Activated T-helper 1 cell treated with anti-CD3 and anti-CD28 coated beads, Interleukin-12 subunit alpha, Interleukin-12 subunit beta, Interleukin-2, Interleukin-4 antibody, amounts not matched to agents 30 ng/mL and 10 ng/mL and 1 ng/mL, durations not matched to agents 14 hours and 24 hours and 36 hours (primary cell): ENCODE results near the gene PTGFR. TPM values are rescaled to one million over a fixed set of nuclear protein-coding genes. Genes with fewer than 3 reads are reported as not detected.

Experiments
- DNase-seq: peaks from one replicate; pipeline ENCODE4 v3.0.0; 2021; ENCODE audit warnings: low spot score
- H3K27ac Mint-ChIP-seq: one replicate; pipeline ENCODE4 v1.8.0; 2021; ENCODE audit warnings: mild to moderate bottlenecking, mixed read lengths
- H3K27me3 Mint-ChIP-seq: one replicate; pipeline ENCODE4 v1.8.0; 2022; ENCODE audit warnings: mild to moderate bottlenecking, moderate library complexity, mixed read lengths; ENCODE audit not compliant: insufficient read depth
- H3K36me3 Mint-ChIP-seq: one replicate; pipeline ENCODE4 v1.8.0; 2021; ENCODE audit warnings: low read depth, mixed read lengths
- H3K4me1 Mint-ChIP-seq: one replicate; pipeline ENCODE4 v1.8.0; 2021; ENCODE audit warnings: low read depth, mixed read lengths
- H3K4me3 Mint-ChIP-seq: one replicate; pipeline ENCODE4 v1.8.0; 2021; ENCODE audit warnings: mild to moderate bottlenecking, moderate library complexity, mixed read lengths
- H3K9me3 Mint-ChIP-seq: one replicate; pipeline ENCODE4 v1.8.0; 2021; ENCODE audit warnings: mixed read lengths
- intact Hi-C: fragments of 100-400 bp; cut with micrococcal nuclease; formaldehyde crosslinking; loops from one replicate; pipeline ENCODE4 v1.15.1; 2024
- total RNA-seq: library from RNA; stranded (reverse); gene quantifications from 2 replicates; pipeline ENCODE4 v1.2.3, GENCODE V29; 2022

PTGFR gene
- total RNA-seq, 1 donor from 2014 or later = not detected

DNA sequence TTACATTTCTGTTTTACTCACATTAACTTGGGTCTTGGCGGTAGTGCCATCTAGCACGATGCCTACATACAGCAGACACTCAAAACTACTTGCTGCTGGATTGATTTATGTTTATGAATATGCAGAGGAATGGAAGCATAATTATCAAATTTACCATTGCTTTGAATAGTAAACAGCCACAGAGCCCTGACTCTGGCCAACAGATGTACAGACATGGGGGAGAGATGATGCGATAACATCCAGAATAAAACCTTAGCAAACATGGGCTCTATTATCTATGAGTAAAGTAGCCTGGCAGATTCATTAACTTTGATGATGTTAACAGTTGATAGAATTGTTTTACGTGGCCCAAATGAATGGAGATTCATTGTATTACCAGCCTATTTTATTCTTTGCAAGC is 42.8 kb downstream of the PTGFR start:
- no peak overlapping the region for H3K4me3 Mint-ChIP-seq
- no peak for DNase-seq
- H3K27ac Mint-ChIP-seq = no peak overlapping the region
- H3K4me1 Mint-ChIP-seq = no peaks in the 10 kb centered on the region
- H3K9me3 Mint-ChIP-seq = no peaks in the 10 kb centered on the region
- intact Hi-C loops = no loop called here
- H3K27me3 Mint-ChIP-seq = no peaks in the 10 kb centered on the region
- no peaks in the 10 kb centered on the region for H3K36me3 Mint-ChIP-seq

DNA sequence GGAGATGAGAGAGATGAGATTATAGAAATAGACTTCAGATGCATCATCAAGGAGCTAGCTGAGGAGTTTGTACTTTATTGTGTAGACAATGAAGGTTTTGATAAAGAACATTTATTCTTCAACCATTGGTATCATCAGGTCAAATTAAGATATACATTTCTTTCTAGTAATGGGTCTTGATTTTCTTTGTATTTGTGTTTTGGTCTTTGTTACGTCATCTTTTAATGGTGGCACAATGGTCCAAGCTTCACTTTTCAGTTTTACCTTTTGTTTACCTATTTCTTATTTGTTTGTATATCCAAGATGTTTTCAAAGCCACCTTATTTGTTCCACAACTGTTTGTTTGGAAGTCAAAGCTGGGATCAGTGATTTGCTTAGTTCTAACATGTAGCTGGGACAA is 44.5 kb downstream of the PTGFR start:
- Mint-ChIP-seq H3K4me1 (no peaks in the 10 kb centered on the region), H3K27ac (no peak overlapping the region), H3K9me3 (no peaks in the 10 kb centered on the region), H3K4me3 (no peak overlapping the region), H3K27me3 (no peaks in the 10 kb centered on the region), H3K36me3 (no peaks in the 10 kb centered on the region)
- intact Hi-C loops = no loop called here
- DNase-seq = no peak

DNA sequence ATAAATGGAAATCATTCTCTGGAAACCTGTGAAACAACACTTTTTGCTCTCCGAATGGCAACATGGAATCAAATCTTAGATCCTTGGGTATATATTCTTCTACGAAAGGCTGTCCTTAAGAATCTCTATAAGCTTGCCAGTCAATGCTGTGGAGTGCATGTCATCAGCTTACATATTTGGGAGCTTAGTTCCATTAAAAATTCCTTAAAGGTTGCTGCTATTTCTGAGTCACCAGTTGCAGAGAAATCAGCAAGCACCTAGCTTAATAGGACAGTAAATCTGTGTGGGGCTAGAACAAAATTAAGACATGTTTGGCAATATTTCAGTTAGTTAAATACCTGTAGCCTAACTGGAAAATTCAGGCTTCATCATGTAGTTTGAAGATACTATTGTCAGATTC is 45.7 kb downstream of the PTGFR start:
- no peaks in the 10 kb centered on the region for H3K27me3 Mint-ChIP-seq
- H3K36me3 Mint-ChIP-seq = no peaks in the 10 kb centered on the region
- no peaks in the 10 kb centered on the region for H3K4me1 Mint-ChIP-seq
- intact Hi-C loops = no loop called here
- no peak for DNase-seq
- peaks cover 2% of the 10 kb centered on the region for H3K9me3 Mint-ChIP-seq
- no peak overlapping the region for H3K4me3 Mint-ChIP-seq
- no peak overlapping the region for H3K27ac Mint-ChIP-seq

DNA sequence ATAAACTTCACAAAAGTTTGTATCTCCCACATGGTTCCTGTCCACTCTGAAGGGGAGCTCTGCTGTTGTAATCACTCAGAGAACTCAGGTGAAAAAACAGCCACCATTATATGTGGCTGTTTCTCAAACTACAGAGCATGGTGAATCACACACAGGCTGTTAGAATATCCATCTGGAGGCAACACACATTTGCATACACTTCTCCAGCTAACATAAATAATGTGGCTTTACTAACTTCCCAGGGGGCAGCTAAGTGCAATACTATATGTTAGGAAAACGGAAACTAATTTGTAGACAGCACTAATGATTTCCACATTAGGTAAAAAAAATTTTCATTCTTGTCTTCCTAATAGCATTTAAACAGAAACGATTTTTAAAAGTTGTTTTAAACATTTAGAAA is 49.3 kb downstream of the PTGFR start:
- no peaks in the 10 kb centered on the region for H3K27me3 Mint-ChIP-seq
- no peak for DNase-seq
- no peak overlapping the region for H3K4me3 Mint-ChIP-seq
- H3K36me3 Mint-ChIP-seq = no peaks in the 10 kb centered on the region
- intact Hi-C loops = no loop called here
- peaks cover 4% of the 10 kb centered on the region for H3K9me3 Mint-ChIP-seq
- no peaks in the 10 kb centered on the region for H3K4me1 Mint-ChIP-seq
- no peak overlapping the region for H3K27ac Mint-ChIP-seq

DNA sequence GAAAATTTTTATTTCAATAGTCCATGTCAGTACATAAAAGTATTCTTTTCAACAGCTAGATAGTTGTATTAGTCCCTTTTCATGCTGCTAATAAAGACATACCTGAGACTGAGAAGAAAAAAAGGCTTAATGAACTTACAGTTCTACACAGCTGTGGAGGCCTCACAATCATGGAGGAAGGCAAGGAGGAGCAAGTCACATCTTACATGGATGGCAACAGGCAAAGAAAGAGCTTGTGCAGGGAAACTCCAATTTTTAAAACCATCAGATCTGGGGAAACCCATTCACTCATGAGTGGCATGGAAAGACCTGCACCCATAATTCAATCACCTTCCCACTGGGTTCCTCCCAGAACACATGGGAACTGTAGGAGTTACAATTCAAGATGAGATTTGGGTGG is 50.7 kb downstream of the PTGFR start:
- H3K27ac Mint-ChIP-seq = no peak overlapping the region
- intact Hi-C loops = no loop called here
- H3K4me3 Mint-ChIP-seq = no peak overlapping the region
- H3K4me1 Mint-ChIP-seq = no peaks in the 10 kb centered on the region
- peaks cover 4% of the 10 kb centered on the region for H3K9me3 Mint-ChIP-seq
- no peaks in the 10 kb centered on the region for H3K36me3 Mint-ChIP-seq
- DNase-seq = no peak
- H3K27me3 Mint-ChIP-seq = no peaks in the 10 kb centered on the region

DNA sequence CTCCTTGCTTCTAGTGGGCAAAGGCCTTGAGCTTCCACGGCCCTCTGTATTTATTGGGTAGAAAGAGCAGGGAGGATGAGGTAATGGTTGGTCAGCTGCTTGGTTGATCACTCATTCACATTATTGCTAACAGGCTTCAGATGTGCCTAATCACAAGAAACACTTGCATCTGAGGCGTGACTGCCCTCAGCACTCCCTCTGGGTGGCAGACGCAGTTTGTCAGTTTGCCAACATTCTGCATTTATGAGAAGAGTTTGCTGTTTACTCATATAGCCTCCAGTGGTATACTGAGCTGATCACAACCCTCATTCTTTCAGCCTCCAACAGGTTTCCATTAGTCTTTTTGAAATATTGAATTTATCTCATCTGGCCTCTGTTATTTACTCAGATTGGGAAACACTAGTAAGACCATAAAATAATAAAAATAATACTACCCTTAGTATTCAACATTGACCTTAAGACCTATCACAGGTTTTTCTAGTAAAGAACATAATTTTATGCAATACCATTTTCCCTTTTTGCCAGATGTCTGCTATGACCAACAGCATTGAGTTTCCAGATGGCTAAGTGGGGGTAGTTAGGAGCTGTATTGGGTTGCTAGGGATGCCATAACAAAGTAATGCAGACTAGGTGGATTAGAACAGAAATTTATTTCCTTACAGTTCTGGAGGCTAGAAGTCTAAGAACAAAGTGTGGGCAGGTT is 53.3 kb downstream of the PTGFR start:
- H3K27me3 Mint-ChIP-seq = no peaks in the 10 kb centered on the region
- no peaks in the 10 kb centered on the region for H3K4me1 Mint-ChIP-seq
- H3K4me3 Mint-ChIP-seq = no peak overlapping the region
- DNase-seq = no peak
- intact Hi-C loops = no loop called here
- no peak overlapping the region for H3K27ac Mint-ChIP-seq
- no peaks in the 10 kb centered on the region for H3K36me3 Mint-ChIP-seq
- peaks cover 4% of the 10 kb centered on the region for H3K9me3 Mint-ChIP-seq

DNA sequence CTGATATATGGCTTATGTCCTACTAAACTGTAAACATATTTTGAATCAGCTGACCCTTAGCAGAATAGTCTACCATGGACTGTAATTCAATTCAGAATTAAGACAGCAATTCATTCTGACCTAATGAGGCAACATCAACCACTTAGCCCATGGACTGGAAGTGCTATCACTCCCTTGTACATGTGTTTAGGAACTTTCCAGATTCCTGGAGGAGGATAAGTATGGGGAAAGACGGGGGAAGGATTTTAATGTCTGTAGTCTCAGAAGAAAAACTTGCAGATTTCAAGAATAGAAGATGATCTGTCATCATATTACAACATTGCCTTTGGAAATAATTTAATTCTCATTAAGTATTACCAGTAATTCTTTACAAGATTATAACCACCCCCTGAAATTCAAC is 56.3 kb downstream of the PTGFR start:
- Mint-ChIP-seq H3K9me3 (no peaks in the 10 kb centered on the region), H3K27ac (no peak overlapping the region), H3K4me3 (no peak overlapping the region), H3K36me3 (no peaks in the 10 kb centered on the region), H3K4me1 (no peaks in the 10 kb centered on the region), H3K27me3 (no peaks in the 10 kb centered on the region)
- DNase-seq = no peak
- intact Hi-C loops = no loop called here

DNA sequence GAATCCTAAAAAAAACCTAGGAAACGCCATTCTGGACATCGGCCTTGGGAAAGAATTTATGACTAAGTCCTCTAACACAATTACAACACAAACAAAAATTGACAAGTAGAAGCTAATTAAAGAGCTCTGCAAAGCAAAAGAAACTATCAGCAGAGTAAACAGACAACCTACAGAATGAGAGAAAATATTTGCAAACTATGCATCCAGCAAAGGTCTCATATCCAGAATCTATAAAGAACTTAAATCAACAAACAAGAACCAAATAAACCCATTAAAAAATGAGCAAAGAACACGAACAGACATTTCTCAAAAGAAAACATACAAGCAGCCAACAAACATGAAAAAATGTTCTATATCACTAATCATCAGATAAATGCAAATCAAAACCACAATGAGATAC is 58.6 kb downstream of the PTGFR start:
- Mint-ChIP-seq H3K27me3 (no peaks in the 10 kb centered on the region), H3K9me3 (no peaks in the 10 kb centered on the region), H3K27ac (no peak overlapping the region), H3K4me1 (no peaks in the 10 kb centered on the region), H3K36me3 (no peaks in the 10 kb centered on the region), H3K4me3 (no peak overlapping the region)
- intact Hi-C loops = no loop called here
- no peak for DNase-seq

DNA sequence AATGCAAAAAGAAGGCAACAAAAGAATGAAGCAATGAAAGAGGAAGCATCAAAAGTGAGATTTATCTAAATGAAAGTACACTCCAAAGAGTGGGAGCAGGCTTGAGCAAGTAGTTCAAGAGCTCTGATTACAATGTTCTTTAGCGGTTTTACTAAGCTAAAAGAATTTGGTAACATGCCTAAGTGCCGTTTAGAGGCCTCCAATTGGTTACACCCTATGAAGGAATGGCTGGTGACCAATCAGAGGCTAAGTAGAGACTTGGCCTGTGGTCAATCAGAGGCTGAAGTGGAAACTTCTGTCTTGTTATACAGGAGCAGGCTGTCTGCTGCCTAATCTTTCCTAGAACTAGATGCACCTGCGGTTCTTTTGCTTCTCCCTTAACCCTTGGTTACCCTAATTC is 59.1 kb downstream of the PTGFR start:
- Mint-ChIP-seq H3K27ac (no peak overlapping the region), H3K9me3 (no peaks in the 10 kb centered on the region), H3K27me3 (no peaks in the 10 kb centered on the region), H3K4me3 (no peak overlapping the region), H3K4me1 (no peaks in the 10 kb centered on the region), H3K36me3 (no peaks in the 10 kb centered on the region)
- DNase-seq = no peak
- intact Hi-C loops = no loop called here

DNA sequence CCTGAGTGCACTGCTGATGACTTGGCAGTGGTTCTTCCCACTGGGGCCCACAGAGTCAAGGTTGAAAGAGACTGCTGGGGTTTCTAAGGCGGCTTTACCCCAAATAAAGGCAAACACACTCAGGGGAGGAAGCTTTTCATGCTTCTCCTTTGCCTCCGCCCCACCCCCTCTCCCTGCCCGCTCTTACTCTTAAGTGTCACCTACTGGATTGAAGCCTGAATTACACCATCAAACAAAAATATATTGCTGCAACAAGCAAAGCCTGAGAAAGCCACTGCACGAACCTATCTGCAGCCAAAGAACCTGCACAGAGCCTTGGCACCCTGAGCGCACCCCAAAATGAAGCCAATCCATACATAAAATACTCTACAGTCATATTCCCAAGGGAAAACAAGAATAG is 63.1 kb downstream of the PTGFR start:
- Mint-ChIP-seq H3K27ac (no peak overlapping the region), H3K36me3 (no peaks in the 10 kb centered on the region), H3K4me3 (no peak overlapping the region), H3K9me3 (peaks cover 5% of the 10 kb centered on the region), H3K4me1 (no peaks in the 10 kb centered on the region), H3K27me3 (peaks cover 7% of the 10 kb centered on the region)
- no peak for DNase-seq
- intact Hi-C loops = no loop called here

DNA sequence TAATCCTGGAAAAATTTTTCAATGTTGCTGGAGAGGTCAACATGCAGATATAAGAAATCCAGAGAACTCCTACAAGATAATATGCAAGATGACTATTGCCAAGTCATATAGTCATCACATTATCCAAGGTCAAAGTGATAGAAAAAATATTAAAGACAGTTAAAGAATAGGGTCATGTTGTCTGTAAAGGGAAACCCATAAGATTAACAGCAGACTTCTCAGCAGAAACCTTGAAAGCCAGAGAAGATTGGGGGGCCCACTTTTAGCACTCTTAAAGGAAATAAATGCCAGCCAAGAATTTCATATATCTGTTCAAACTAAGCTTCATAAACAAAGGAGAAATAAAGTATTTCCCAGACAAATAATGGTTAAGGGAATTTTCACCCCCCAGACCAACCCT is 64.1 kb downstream of the PTGFR start:
- no peaks in the 10 kb centered on the region for H3K4me1 Mint-ChIP-seq
- DNase-seq = no peak
- H3K9me3 Mint-ChIP-seq = peaks cover 5% of the 10 kb centered on the region
- H3K27ac Mint-ChIP-seq = no peak overlapping the region
- intact Hi-C loops = no loop called here
- no peak overlapping the region for H3K4me3 Mint-ChIP-seq
- H3K36me3 Mint-ChIP-seq = no peaks in the 10 kb centered on the region
- H3K27me3 Mint-ChIP-seq = peaks cover 7% of the 10 kb centered on the region

DNA sequence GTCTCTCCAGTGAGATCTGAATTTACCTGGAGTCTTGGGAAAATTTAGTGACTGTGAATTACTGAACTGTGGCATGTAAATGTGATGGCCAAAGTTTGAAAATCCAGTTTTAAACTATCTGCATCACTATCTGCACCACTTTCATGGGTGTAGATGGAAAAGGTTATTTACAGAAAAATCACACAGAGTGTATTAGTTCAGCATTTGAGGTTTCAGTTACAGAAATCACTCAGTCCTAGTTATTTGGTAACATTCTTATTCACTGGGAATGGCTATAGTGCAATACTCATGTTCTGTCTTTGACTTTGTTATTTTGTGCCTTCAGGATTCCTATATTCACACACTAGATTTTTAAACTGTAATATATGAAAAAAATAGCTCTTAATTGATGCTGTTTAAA is 68.9 kb downstream of the PTGFR start:
- no peaks in the 10 kb centered on the region for H3K4me1 Mint-ChIP-seq
- no peak overlapping the region for H3K4me3 Mint-ChIP-seq
- intact Hi-C loops = no loop called here
- peaks cover 7% of the 10 kb centered on the region for H3K27me3 Mint-ChIP-seq
- DNase-seq = no peak
- H3K9me3 Mint-ChIP-seq = peaks cover 5% of the 10 kb centered on the region
- no peaks in the 10 kb centered on the region for H3K36me3 Mint-ChIP-seq
- no peak overlapping the region for H3K27ac Mint-ChIP-seq

DNA sequence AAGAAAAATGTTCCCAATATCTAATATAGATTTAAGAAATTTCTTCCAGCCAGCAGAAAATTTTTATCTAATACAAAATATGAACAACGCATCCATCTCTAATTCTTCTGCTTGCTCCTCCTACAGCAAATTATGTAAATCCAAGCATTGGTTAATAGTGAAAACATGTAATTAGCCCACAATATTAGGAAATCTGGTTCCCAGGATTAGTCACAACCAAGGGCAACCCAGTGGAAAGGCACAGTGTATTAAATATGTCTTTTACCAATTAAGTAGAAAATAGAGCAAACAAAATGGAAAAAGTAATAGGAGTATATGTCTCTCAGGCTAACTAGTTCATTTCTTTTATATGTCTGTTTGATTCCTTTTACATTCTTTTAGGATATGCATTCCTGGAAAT is 70.0 kb downstream of the PTGFR start:
- H3K27me3 Mint-ChIP-seq = peaks cover 7% of the 10 kb centered on the region
- H3K4me3 Mint-ChIP-seq = no peak overlapping the region
- H3K9me3 Mint-ChIP-seq = peaks cover 5% of the 10 kb centered on the region
- intact Hi-C loops = no loop called here
- no peaks in the 10 kb centered on the region for H3K4me1 Mint-ChIP-seq
- no peaks in the 10 kb centered on the region for H3K36me3 Mint-ChIP-seq
- DNase-seq = no peak
- H3K27ac Mint-ChIP-seq = no peak overlapping the region

DNA sequence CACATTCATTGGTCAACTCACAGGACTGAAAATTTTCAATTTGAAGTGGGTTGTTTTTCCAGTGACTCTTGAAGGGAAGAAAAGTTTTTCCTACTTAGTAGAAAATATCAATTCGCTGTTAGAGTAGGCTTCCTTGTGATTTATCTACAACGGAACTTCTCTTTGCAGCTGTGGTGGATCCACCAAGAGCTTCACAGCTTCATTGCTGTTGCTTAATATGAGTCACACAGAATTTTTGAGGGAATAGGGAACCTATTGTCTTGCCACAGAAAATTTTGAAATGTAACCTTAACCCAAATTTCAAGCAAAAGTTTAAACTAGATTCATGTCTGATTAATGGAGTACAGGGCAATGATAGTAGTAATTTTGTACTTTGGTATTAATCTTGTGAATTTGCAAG is 71.1 kb downstream of the PTGFR start:
- H3K9me3 Mint-ChIP-seq = peaks cover 5% of the 10 kb centered on the region
- no peaks in the 10 kb centered on the region for H3K36me3 Mint-ChIP-seq
- no peak for DNase-seq
- intact Hi-C loops = no loop called here
- H3K4me3 Mint-ChIP-seq = no peak overlapping the region
- H3K27me3 Mint-ChIP-seq = peaks cover 7% of the 10 kb centered on the region
- no peaks in the 10 kb centered on the region for H3K4me1 Mint-ChIP-seq
- no peak overlapping the region for H3K27ac Mint-ChIP-seq
